HG02763 (cell line): ENCODE measurements around the gene CARD11.
"Not testable (repeated sequence)": the region's sequence is repeated elsewhere in the genome, so short reads cannot be mapped to it uniquely, and the experiment has no call there.

Source experiments
- ATAC-seq: cut with Tn5 transposase; IDR thresholded peaks from one replicate; pipeline ENCODE4 v1.9.1; 2021; ENCODE audit warnings: mild to moderate bottlenecking, moderate library complexity; ENCODE audit not compliant: unreplicated experiment

Gene CARD11

DNA sequence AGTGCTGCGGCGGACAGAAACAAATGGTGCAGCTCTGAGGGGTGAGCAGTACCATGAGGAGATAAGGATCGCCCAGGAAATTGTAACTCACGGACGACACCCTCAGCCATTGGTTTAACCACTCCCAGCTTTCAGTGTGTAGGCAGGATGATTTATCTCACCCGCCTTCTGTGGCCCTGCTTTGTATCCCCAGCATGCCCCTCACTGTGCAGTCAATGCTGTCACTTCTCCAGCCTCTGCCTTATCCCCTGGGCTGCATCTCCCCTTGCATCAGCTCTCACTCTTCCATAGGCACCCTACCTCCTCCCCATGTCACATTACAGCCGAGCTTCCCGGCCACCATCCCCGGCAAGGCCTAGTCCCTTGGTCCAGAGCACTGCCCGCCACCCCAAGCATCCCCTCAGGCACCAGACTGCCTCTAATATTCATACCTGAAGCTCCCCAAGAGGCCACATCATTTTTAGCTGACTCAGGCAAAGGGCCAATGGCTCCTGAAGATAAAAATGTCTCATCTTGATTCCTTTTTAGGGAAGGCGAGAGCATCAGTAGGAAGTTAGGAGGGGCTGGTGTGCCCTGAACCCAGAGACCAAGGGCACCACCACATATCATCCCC, 77.1 kb downstream of the CARD11 start:
- ATAC-seq = no peak

DNA sequence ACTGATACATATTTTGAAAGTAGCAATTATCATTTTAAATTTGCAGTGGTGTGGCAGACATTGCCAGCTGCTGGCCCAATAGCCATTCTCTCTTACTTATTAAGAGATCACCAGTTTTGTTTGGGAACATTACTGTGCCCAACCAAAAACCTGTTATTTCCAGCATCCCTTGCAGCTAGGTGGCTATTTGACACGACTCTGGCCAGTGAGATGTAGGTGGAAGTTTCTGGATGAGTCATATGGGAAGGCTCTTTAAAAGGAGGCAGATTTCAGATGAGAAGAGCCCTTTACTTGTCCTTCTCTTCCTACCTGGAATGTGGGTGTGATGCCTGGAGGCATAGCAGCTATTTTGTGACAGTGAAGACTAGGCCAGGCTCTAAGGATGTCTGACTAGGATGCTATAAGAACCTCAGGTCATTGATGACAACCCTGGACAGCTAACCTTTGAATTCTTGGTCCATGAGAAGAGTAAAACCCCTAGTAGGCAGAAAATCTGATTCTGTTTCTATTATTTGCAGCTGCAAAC, 77.9 kb downstream of the CARD11 start:
- ATAC-seq = no peak

DNA sequence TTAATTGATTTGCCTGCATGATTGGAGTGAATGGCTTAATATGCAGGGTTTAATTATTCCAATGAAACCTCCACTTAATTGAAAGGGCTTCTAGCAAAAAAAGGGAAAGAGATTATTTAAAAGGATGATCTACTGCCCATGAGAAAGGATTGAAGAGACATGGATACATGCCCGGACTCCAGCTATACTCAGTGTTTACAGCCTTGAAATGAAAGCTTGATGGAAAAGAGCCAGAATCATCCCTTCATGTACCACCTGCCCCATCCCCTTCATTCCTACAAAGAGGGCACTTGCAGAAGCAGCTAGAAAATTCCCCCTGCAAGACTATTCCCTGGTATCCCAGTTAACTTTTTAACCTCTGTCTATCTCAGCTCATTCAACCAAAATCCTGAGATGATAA, 78.4 kb downstream of the CARD11 start:
- ATAC-seq = no peak

DNA sequence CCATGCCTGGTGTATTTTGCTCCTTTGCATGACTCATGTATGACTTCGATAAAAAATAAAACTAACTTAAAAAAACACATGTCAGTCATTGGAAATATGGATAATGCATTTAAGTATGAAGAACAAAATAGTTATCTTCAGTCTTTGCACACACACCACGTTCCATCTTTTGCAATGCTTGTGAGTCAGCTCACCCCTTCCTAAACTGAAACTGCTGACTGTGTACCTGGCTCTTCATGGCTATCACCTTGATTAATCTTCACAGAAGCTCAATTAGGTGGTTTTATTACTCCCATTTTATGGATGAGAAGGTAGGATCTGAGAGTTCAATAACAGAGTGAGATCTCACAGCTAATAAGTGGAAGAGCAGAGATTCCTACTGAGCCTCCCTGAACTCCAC, 79.5 kb downstream of the CARD11 start:
- no peak for ATAC-seq

DNA sequence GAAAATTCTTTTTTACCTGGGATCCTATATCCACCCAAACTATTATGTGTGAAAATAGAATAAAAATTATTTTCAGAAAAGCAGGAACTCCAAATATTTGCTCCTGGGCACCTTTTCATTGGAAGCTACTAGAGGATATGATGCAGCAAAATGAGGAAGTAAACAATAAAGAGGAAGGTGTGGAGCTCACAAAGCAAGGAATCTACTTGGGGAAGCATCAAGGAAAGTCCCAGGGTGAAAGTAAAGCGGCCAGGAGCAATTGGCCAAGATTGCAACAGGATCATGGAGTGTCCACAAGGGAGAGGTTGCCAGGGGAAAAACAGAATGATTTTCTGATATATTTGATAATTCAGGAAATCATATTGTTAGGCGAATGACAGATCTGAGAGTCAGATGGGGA, 80.8 kb downstream of the CARD11 start:
- ATAC-seq = no peak

DNA sequence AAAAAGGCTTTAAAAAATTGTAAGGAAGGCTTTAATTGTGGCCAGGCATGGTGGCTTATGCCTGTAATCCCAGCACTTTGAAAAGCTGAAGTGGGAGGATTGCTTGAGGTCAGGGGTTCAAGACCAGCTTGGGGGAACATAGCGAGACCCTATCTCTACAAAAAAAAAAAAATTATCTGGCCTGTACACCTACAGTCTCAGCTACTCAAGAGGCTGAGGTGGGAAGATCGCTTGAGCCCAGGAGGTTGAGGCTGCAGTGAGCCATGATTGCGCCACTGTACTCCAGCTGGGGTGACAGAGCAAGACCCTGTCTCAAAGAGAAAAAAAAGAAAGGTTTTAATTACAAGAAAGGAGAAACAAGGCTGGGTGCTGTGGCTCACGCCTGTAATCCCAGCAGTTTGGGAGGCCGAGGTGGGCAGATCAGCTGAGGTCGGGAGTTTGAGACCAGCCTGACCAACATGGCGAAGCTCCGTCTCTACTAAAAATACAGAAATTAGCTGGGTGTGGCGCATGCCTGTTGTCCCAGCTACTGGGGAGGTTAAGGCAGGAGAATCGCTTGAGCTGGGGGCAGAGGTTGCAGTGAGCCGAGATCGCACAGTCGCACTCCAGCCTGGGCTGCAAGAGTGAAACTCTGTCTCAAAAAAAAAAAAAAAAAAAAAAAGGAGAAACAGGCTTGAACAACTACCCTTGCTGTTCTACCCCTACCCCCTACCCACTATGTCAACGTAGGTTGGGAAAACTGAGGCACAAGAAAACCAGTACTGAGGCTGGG, 83.7 kb downstream of the CARD11 start:
- no peak for ATAC-seq

DNA sequence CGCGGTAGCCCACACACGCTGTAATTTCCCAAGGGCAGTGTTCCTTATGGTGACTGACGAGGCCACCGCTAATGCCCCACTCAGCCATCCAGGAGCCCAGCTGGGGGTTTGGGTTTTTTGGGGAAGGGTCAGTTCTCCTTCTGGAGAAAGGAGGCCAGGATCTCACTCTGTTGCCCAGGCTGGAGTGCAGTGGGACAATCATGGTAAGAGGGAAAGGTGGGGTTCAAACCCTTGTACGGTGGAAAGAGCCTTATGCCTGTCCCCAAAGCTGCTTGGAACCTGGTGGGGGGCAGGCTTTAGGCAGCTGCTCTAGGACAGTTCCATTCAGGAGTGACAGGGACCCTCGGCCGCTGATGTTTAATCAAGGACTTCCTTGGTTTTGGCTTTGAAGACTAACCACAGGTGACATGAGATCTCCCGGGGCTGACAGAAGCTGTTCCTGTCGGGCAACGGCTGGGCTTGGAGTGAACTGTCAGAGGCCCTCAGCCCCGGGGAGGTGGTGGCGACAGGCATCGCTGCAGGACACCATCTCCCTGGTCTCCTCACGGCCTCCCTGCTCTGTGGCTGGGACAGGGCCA, 84.5 kb downstream of the CARD11 start:
- no peak for ATAC-seq

DNA sequence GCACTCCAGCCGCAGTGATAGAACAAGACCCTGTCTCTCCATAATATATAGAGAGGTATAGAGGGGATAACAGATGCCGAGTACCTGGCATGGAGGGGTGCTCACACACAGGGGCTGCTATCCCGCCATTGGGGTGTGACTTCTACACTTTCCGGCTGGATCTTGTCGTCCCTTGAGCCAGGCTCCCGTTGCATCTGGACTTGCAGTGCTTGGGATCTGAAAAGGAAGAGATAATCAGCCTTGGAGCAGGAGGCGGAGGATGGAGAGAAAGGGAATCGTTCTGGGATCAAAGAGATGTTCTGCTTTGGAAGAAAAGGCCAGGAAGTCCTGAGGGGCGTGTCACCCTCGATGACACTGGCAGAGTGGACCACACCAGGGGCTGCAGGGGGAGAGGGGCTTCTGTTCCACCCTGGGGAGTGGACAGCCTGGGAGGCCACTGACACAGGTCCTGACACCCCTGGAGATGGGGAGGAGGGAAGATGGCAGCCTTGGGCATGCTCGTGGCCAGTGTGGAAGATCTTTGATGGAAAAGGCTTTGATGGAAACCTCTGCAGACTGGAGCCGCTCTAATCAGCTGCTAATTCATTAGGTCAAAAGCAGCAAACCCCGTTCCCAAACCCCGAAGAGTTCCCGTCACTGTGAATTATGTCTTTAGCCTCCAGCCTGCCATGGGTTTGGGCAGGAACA, 85.1 kb downstream of the CARD11 start:
- no peak for ATAC-seq

DNA sequence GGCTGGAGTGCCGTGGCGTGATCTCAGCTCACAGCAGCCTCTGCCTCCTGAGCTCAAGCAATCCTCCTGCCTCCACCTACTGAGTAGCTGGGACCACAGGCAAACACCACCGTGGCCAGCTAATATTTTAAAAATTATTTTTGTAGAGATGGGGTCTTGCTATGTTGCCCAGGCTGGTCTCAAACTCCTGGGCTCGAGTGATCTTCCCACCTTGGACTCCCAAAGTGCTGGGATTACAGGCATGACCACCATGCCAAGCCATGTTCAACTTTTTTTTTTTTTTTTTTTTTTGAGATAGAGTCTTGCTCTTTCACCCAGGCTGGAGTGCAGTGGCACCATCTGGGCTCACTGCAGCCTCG, 86.3 kb downstream of the CARD11 start:
- not testable (repeated sequence) for ATAC-seq

DNA sequence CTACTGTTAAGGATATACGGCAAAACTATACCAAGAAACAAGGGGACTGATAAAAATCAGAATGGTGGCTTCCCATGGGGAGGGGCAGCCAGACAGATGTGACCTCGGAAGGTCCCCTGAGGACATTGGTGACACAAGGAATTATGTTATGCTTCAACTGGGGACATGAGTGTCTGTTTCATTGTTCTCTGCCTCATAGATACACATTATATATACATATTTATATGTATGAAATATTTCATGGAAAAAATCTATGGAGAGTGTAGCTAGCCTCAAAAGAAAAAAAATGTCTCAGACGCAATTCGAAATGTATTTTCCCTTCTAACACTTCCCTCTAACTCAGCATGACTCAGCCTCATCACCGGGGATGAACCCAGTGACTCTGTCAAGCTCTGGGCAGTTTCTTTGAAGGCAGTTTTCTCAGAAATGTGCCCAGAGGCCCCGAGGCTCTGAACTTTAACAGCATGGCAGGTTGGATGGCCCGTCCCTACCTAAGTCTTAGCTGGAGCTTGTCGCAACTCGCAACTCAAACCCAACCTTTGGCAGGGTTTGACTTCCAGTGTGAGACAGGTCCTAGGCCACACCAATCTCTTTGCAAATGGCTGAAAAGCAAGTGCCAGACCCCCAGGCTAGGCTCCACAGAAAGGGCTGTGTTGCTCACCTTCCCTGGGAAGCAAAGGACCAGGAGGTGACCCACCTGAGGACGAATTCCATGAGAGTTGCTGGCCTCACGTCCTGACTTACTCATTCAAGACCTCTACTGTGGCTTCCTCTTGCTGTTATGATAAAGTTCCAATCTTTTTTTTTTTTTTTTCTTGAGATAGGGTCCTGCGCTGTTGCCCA, 86.9 kb downstream of the CARD11 start:
- no peak for ATAC-seq

DNA sequence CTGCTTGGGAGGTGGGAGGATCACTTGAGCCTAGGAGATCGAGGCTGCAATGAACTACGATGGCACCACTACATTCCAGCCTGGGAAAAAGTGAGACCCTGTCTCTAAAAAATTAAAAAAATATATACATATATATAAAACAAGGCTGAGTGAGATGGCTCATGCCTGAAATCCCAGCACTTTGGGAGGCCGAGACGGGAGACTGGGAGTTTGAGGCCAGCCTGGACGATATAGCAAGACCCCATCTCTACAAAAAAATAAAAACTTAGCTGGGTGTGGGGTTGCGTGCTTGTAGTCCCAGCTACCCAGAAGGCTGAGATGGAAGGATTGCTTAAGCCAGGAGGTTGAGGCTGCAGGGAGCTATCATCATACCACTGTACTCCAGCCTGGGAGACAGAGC, 87.6 kb downstream of the CARD11 start:
- ATAC-seq = no peak

DNA sequence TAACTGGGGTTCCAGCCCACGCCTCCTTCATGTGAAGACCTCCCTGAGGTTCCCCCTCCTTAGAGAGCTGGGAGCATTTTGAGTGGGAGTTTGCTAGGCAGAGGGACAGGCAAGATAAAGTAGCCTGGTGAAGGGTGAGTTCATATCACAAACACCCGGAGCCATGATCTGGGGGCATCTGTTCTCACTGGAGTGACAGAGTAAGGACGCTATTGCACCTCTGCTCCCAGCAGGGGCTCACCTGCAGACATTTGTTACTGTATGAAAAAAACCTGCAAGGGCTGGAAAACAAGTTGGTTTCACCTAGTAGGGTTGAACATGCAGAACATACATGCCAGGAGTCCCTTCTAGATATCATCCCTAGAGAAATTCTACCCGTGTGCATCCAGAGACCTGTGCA, 88.4 kb downstream of the CARD11 start:
- ATAC-seq = no peak

DNA sequence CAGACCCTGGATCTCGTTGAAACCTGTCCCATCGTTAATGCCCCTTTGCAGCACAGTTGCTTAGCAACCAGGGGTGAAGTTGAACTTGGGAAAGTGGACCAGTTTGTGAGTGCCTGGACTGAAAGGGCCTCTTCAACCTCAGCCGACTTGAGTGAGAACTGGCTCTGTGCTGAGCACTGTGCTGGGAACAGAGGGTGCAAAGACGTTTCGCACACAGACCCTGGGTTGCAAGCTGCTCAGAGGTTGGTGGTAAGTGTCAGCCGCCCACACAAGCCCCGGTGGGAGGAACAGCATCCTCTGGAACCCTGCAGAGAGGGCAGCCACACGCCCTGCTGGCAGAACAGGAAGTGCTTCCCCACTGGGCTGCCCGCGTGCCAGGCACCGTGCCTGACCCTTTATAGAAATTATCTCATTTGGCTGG, 89.2 kb downstream of the CARD11 start:
- no peak for ATAC-seq

DNA sequence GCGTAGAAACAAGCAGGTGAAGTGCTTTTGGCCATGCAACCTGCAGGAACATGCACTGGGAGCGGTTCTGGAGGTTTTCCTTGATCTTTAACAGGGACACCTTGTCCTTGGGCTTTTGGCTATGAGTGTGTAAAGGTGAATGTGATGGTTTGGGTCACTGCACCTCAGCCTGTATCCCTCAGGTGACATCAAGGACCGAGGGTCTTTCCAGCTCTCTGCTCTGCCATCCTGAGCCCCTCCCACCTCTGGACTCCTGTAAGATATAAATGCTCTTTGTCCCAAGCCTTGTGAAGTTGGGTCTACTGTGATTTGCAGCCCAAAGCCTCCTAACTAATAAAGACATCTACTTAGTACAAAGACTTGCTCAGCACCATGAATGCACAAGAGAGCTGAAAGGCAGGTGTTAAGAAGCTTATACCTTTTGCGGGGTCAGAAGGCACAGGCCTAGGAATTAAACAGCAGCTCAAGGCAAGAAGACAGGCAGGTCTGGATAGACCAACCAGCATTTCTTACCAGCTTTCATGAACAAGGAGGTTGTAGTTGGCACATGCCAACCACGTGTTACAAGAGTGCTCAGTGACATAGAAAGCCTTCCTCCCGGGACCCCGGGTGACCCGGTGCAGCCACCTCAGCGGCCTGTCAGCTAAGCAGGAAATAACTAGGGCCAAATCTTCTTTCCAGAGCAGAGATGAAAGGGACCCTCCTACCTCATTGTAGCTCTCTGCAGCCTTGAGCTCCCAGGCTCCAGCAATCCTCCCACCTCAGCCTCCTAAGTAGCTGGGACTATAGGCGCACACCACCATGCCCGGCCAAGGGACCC, 89.9 kb downstream of the CARD11 start:
- ATAC-seq = no peak

DNA sequence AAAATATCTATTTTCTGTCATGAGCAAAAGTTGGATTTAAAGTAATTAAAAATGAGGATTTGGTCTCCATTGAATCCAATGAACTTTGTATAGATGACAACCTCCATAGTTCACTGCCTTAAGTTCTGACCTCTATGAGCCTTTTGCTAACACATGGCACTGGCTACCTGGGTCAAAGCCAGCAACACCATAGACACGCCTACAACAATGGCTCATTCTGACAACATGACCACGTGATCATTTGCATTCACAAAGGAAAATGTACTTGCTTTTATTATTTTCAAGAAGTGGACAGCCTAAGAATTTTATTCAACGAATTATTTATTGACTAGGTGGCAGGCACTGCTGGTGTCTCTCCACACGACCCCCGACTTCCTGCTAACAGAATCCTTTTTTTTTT, 90.6 kb downstream of the CARD11 start:
- ATAC-seq = no peak

DNA sequence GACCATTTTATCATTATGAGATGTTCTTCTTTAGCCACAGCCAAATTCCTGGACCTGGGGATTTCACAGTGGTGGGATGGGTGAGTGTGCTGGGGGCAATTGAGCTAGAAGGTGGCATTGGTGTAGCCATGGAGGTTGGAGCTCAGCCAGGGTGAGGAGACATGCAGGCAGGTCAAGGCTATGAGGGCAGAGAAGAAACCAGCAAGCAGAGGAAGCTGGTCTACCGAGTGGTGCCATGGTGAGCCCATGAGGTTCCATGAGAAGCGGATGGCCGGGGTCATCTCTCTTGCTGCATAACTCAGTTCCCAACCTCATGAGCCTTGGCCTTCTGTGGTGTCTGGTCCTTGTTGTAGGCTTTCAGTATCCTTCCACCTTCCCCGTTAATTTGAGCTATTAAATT, 91.4 kb downstream of the CARD11 start:
- ATAC-seq = no peak

DNA sequence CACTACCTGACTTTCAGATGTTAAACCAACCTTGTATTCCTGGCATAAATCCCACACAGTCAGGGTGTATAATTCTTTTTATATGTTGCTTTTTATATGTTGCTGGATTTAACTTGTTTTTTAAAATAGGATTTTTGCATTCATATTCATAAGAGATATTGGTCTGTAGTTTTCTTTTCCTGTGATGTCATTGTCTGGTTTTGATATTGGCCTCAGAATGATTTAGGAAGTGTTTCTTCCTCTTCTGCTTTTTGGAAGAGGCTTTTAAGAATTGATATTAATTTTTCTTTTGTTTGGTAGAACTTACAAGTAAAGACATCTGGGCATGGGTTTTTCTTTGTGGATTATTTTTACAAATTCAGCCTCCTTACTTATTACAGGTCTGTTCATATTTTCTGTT, 93.1 kb downstream of the CARD11 start:
- ATAC-seq = no peak

DNA sequence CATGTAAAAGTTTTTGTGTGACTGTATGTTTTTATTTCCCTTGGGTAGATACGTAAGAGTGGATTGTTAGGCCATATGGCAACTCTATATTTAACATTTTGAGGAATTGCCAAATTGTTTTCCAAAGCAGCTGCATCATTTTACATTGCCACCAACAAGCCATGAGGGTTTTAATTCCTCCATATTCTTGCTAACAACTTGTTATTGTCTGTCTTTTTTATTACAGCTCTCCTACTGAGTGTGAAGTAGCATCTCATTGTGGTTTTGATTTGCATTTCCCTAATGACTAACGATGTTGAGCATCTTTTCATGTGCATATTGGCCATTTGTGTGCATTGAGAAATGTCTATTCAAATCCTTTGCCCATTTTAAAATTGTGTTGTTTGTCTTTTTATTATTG, 94.9 kb downstream of the CARD11 start:
- no peak for ATAC-seq

DNA sequence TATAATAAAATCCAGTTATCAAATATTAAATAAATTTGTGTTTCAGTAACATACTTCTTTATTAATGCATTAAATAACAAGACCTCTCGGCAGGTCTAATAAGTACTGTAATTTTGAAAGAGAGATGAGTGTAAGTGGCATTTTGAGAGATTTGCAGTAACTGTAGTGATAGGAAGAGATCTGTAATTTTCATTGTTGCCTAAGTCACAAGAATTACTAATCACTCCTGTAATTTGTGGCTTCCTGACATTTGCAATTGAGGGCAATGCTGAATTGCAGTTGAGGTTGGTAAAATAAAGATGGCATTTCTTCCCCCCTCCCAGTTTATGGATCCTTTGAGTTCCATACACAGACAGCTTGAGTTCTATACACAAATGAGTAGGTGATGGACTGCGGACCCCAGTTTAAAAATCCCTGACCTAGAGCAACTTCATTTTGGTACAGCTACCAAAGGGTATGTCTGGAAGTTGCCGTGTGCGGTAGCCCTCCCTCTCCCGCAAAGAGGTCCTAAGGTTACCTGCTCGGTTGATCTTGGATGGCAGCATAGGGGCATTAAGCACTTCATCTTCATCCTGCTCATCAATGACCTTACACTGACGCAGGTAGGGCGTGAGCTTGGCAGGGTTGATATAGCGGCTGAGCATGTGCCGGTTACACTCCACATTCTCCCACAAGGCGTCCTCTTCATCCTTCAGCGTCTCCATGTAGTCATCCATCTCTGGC, 96.4 kb downstream of the CARD11 start:
- no peak for ATAC-seq
